ENCODE results near the gene NFYA.
A peak's percentile ranks its signal among the peaks of the same experiment; 100 is the strongest.

Gene NFYA

DNA sequence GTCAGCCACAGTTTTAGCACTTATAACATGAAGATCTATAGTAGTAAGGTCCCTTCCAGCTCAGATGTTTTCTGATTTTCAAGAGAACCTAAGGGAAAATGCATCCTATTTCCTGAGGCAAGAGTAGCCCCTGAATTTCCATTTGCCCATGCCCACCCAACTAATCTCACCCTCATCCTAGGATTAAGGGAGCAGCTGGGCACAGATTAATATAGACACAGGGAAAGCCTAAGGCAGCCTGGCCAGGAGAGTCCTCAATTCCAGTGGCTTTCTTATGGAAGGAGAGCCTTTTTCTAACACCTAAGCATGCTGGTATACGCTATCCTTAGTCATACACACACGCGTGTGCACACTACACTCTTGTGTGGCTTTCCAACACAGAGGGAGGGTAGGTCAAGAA lies 18.3 kb upstream of the NFYA start:
- Histone ChIP-seq H3K4me3 (ENCODE audit: low read length) (no peak overlapping the region), H3K4me2 (ENCODE audit: low read length) (no peak overlapping the region), H3K79me2 (ENCODE audit: control insufficient read depth, low read length) (no peaks in the 10 kb centered on the region), H3K36me3 (ENCODE audit: control insufficient read depth, low read length) (no peaks in the 10 kb centered on the region), H3K9me2 (replicated peaks; ENCODE audit: control insufficient read depth, low read length) (no peaks in the 10 kb centered on the region), H3K9me3 (ENCODE audit: control insufficient read depth, insufficient read depth, low read length) (no peaks in the 10 kb centered on the region), H3F3A (ENCODE audit: control insufficient read depth, insufficient read depth) (no peaks in the 10 kb centered on the region), H4K20me1 (ENCODE audit: control insufficient read depth, insufficient read depth, low read depth, low read length) (no peaks in the 10 kb centered on the region), H3K4me1 (ENCODE audit: control insufficient read depth, low read length) (peaks cover 30% of the 10 kb centered on the region), H3K27ac (ENCODE audit: low read depth, low read length) (no peak overlapping the region), H3K27me3 (ENCODE audit: control insufficient read depth, low read length) (no peaks in the 10 kb centered on the region)
- TF ChIP-seq EZH2phosphoT487 (IDR thresholded peaks at IDR 0.05; ENCODE audit: borderline replicate concordance, low read length) = no peak

DNA sequence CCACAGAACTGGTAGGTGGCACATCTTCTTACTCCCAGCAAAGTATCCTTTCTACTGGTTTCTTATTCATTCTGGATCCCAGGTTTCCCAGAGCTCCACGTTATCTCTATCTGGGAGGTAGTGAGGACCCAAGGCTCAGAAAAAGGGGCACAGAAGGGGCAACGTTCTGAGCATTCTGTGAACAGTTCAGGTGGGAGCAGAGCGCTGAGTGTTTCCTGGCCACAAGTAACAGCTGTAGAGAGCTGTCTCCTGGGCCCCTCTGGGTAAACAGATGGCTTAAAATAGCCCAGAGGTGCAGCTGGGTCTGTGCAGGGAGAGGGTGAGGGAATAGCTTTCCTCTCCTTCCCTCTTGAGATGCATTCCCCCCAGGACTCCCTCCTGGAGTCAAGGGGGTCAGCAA lies 17.6 kb upstream of the NFYA start:
- Histone ChIP-seq H3K27ac (ENCODE audit: low read depth, low read length) (no peak overlapping the region), H3F3A (ENCODE audit: control insufficient read depth, insufficient read depth) (no peaks in the 10 kb centered on the region), H3K27me3 (ENCODE audit: control insufficient read depth, low read length) (no peaks in the 10 kb centered on the region), H3K4me3 (ENCODE audit: low read length) (peak overlapping the region; percentile 18; the same call in 1 of the 2 replicates), H3K4me2 (ENCODE audit: low read length) (peak overlapping the region; percentile 50), H3K4me1 (ENCODE audit: control insufficient read depth, low read length) (peaks cover 30% of the 10 kb centered on the region), H3K9me2 (replicated peaks; ENCODE audit: control insufficient read depth, low read length) (no peaks in the 10 kb centered on the region), H3K36me3 (ENCODE audit: control insufficient read depth, low read length) (no peaks in the 10 kb centered on the region), H3K79me2 (ENCODE audit: control insufficient read depth, low read length) (no peaks in the 10 kb centered on the region), H4K20me1 (ENCODE audit: control insufficient read depth, insufficient read depth, low read depth, low read length) (no peaks in the 10 kb centered on the region), H3K9me3 (ENCODE audit: control insufficient read depth, insufficient read depth, low read length) (no peaks in the 10 kb centered on the region)
- TF ChIP-seq, protein P1, sequence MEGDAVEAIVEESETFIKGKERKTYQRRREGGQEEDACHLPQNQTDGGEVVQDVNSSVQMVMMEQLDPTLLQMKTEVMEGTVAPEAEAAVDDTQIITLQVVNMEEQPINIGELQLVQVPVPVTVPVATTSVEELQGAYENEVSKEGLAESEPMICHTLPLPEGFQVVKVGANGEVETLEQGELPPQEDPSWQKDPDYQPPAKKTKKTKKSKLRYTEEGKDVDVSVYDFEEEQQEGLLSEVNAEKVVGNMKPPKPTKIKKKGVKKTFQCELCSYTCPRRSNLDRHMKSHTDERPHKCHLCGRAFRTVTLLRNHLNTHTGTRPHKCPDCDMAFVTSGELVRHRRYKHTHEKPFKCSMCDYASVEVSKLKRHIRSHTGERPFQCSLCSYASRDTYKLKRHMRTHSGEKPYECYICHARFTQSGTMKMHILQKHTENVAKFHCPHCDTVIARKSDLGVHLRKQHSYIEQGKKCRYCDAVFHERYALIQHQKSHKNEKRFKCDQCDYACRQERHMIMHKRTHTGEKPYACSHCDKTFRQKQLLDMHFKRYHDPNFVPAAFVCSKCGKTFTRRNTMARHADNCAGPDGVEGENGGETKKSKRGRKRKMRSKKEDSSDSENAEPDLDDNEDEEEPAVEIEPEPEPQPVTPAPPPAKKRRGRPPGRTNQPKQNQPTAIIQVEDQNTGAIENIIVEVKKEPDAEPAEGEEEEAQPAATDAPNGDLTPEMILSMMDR (IDR thresholded peaks at IDR 0.05; ENCODE audit: low read depth, low read length, poor library complexity, severe bottlenecking) = no peak
- TF ChIP-seq EZH2phosphoT487 (IDR thresholded peaks at IDR 0.05; ENCODE audit: borderline replicate concordance, low read length) = no peak

DNA sequence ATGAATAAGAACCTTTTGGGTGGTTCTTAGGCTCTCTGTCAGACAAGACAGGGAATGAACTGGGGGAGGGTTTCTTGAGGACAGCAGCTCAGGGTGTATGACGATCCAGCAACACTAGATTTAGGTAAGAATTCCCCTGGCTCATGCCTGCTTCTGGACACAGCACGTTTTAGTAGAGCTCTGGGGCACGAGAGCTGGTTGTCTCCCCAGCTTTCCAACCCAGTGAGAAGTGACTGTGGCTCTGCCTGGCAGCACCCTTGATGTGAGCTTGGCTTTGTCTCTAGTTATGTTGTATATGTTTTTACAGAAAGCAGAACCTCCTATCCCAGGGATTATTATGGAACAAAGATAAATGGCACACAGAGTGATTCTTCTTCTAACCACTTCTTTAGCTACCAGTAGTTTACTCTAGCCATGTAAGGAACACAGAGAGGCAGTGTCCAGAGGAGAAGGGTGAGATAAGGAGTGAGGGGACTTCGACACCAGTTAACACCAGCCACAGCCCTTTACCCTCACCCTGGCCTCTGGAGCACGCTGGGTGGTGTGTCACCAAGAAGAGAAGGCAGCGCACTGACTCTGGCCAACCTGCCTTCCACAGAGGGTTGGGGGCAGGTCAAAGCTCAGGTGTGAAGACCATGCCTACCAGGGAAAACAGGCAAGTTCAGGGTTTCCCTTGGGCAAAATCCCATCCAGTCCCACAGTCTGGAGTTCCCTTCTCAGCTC lies 15.8 kb upstream of the NFYA start:
- TF ChIP-seq EZH2phosphoT487 (IDR thresholded peaks at IDR 0.05; ENCODE audit: borderline replicate concordance, low read length) = no peak
- TF ChIP-seq, protein P1 (IDR thresholded peaks at IDR 0.05; ENCODE audit: low read depth, low read length, poor library complexity, severe bottlenecking) = no peak
- Histone ChIP-seq H3K36me3 (ENCODE audit: control insufficient read depth, low read length) (no peaks in the 10 kb centered on the region), H3K4me2 (ENCODE audit: low read length) (no peak overlapping the region), H3K9me3 (ENCODE audit: control insufficient read depth, insufficient read depth, low read length) (no peaks in the 10 kb centered on the region), H3F3A (ENCODE audit: control insufficient read depth, insufficient read depth) (no peaks in the 10 kb centered on the region), H3K9me2 (replicated peaks; ENCODE audit: control insufficient read depth, low read length) (no peaks in the 10 kb centered on the region), H3K4me1 (ENCODE audit: control insufficient read depth, low read length) (peaks cover 23% of the 10 kb centered on the region), H4K20me1 (ENCODE audit: control insufficient read depth, insufficient read depth, low read depth, low read length) (no peaks in the 10 kb centered on the region), H3K4me3 (ENCODE audit: low read length) (no peak overlapping the region), H3K27ac (ENCODE audit: low read depth, low read length) (no peak overlapping the region), H3K79me2 (ENCODE audit: control insufficient read depth, low read length) (no peaks in the 10 kb centered on the region), H3K27me3 (ENCODE audit: control insufficient read depth, low read length) (no peaks in the 10 kb centered on the region)

DNA sequence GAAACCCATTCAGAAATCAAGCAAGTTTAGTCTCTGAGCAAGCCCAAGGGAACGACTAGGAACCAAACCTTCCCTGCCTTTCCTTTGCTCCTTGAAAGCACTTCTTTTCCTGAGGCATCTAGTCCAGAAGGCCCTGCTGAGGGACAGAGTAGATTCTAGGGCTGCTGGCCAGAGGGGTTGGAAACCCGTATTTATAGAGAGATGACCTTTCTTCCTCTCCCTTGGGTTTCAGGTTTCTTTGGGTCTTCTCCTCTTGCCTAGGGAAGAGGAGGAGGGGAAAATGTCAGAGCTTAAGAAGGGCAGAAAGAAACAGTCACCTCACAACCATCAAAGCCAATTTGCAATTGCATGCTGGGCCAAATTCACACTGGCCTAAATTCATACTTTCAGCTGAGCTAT lies 14.0 kb upstream of the NFYA start:
- Histone ChIP-seq H4K20me1 (ENCODE audit: control insufficient read depth, insufficient read depth, low read depth, low read length) (no peaks in the 10 kb centered on the region), H3K9me2 (replicated peaks; ENCODE audit: control insufficient read depth, low read length) (no peaks in the 10 kb centered on the region), H3K4me2 (ENCODE audit: low read length) (no peak overlapping the region), H3F3A (ENCODE audit: control insufficient read depth, insufficient read depth) (no peaks in the 10 kb centered on the region), H3K79me2 (ENCODE audit: control insufficient read depth, low read length) (no peaks in the 10 kb centered on the region), H3K9me3 (ENCODE audit: control insufficient read depth, insufficient read depth, low read length) (no peaks in the 10 kb centered on the region), H3K4me1 (ENCODE audit: control insufficient read depth, low read length) (peaks cover 14% of the 10 kb centered on the region), H3K36me3 (ENCODE audit: control insufficient read depth, low read length) (peaks cover under 1% of the 10 kb centered on the region), H3K27me3 (ENCODE audit: control insufficient read depth, low read length) (no peaks in the 10 kb centered on the region), H3K27ac (ENCODE audit: low read depth, low read length) (no peak overlapping the region), H3K4me3 (ENCODE audit: low read length) (no peak overlapping the region)
- TF ChIP-seq, protein P1 (IDR thresholded peaks at IDR 0.05; ENCODE audit: low read depth, low read length, poor library complexity, severe bottlenecking) = no peak
- no peak for TF ChIP-seq EZH2phosphoT487 (IDR thresholded peaks at IDR 0.05; ENCODE audit: borderline replicate concordance, low read length)
